NT2/D1 (cell line): ENCODE results near the gene LRRC49.
A peak's percentile ranks its signal among the peaks of the same experiment; 100 is the strongest.
"Not testable (repeated sequence)": the region's sequence is repeated elsewhere in the genome, so short reads cannot be mapped to it uniquely, and the experiment has no call there.

Source experiments
- DNase-seq: peaks from one replicate; pipeline ENCODE4 v3.0.0-alpha.2; 2011; ENCODE audit warnings: low read depth, low spot score
- H3K27me3 ChIP-seq: 2 replicates; pipeline ENCODE4 v1.6.0; 2011; ENCODE audit warnings: mild to moderate bottlenecking; ENCODE audit not compliant: insufficient read length, insufficient read depth
- H3K36me3 ChIP-seq: 2 replicates; pipeline ENCODE4 v1.6.1; 2011; ENCODE audit warnings: mild to moderate bottlenecking, low read length, mixed read lengths; ENCODE audit not compliant: insufficient read depth, insufficient read length
- H3K4me1 ChIP-seq: 2 replicates; pipeline ENCODE4 v1.5.1; 2011; ENCODE audit not compliant: insufficient read depth, insufficient read length
- H3K4me3 ChIP-seq: 2 replicates; pipeline ENCODE4 v1.5.1; 2011; ENCODE audit warnings: low read depth; ENCODE audit not compliant: insufficient read length
- H3K9ac ChIP-seq: 2 replicates; pipeline ENCODE4 v1.6.0; 2011; ENCODE audit warnings: low read depth; ENCODE audit not compliant: insufficient read length
- H3K9me3 ChIP-seq: 2 replicates; pipeline ENCODE4 v1.5.1; 2011; ENCODE audit warnings: mild to moderate bottlenecking, low read length; ENCODE audit not compliant: insufficient read depth
- SUZ12 ChIP-seq: IDR thresholded peaks from 2 replicates; pipeline ENCODE4 v1.6.1; 2011; ENCODE audit not compliant: insufficient read length, insufficient read depth; ENCODE audit errors: extremely low read depth
- YY1 ChIP-seq: IDR thresholded peaks from 2 replicates; pipeline ENCODE4 v1.6.1; 2011; ENCODE audit not compliant: insufficient read length, insufficient read depth
- ZNF274 ChIP-seq: IDR thresholded peaks from 2 replicates; pipeline ENCODE4 v1.6.1; 2011; ENCODE audit warnings: mild to moderate bottlenecking, low read depth, low read length

Gene LRRC49

DNA sequence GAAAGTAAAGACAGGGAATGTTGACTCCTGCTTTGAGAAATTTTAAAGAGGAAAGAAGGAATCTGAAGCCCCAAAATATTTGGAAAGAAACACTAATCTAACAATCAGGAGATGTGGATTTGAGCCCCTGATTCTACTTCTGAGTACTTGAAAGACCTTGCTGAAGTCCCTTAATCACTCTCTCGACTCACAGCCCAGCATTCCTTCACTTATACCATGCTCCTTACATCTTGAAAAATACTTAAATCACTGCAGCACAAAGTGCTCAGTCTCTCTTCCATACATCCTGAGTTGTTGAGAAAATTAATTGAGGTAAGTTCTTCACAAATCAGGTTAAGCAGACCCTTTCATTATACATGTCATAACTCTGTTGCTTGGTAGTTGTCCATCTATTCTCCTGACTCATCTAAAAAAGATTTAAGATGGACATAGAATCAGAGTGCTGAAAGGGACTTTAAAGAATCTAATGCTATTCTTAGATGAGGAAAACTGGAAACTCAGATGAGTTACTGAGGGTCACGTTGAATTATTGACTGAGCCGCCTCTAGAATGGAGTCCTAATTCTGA lies 149.8 kb downstream of the LRRC49 start:
- no peaks in the 10 kb centered on the region for H3K9me3 ChIP-seq
- H3K27me3 ChIP-seq: no peaks in the 10 kb centered on the region
- TF ChIP-seq YY1: no peak
- TF ChIP-seq SUZ12: no peak
- TF ChIP-seq ZNF274: no peak
- H3K4me3 ChIP-seq: no peak overlapping the region
- no peaks in the 10 kb centered on the region for H3K4me1 ChIP-seq
- no peak for DNase-seq
- no peak overlapping the region for H3K9ac ChIP-seq
- no peaks in the 10 kb centered on the region for H3K36me3 ChIP-seq

DNA sequence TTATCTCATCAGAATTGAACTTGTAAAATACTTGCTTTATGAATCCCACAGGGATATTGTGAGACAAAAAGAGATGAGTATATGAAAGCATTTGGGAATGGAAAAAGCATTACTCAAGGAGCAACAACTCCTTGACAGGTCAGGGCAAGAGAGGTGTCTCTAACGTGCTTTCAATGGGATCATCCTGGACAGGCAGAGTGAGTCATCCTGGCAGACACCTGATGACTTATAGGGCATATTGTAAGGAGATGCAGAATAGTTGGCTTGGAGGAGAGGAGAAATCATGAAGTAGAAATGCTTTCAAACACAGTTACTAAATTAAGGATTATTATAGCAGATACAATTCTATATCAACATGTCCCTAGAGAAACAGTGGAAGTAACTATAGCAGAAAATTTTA lies 150.7 kb downstream of the LRRC49 start:
- Histone ChIP-seq H3K4me1 (no peaks in the 10 kb centered on the region), H3K9me3 (no peaks in the 10 kb centered on the region), H3K4me3 (no peak overlapping the region), H3K9ac (no peak overlapping the region), H3K27me3 (no peaks in the 10 kb centered on the region), H3K36me3 (no peaks in the 10 kb centered on the region)
- DNase-seq: no peak
- no peak for TF ChIP-seq YY1
- no peak for TF ChIP-seq ZNF274
- no peak for TF ChIP-seq SUZ12

DNA sequence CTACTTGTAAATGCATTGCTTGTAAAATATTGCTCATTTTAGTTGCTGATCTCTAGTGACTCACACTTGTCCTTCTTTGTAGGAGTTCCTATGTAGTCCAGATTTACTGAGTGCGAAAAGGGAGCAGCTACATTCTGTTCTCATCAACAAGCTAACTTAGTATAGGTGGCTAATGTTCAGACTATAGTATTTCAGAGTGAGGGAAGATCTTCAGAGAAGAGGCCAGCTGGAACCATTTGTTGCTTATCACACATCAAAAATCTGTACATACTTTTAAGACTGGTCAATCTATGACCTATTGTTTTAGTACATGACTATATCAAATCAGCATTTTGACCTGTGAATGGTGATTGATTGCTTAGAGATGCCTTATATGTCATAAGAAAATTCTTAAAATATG lies 151.4 kb downstream of the LRRC49 start:
- H3K9me3 ChIP-seq: no peaks in the 10 kb centered on the region
- no peaks in the 10 kb centered on the region for H3K27me3 ChIP-seq
- H3K9ac ChIP-seq: no peak overlapping the region
- no peak for DNase-seq
- no peaks in the 10 kb centered on the region for H3K4me1 ChIP-seq
- no peaks in the 10 kb centered on the region for H3K36me3 ChIP-seq
- TF ChIP-seq SUZ12 (no peak), ZNF274 (no peak), YY1 (no peak)
- H3K4me3 ChIP-seq: no peak overlapping the region

DNA sequence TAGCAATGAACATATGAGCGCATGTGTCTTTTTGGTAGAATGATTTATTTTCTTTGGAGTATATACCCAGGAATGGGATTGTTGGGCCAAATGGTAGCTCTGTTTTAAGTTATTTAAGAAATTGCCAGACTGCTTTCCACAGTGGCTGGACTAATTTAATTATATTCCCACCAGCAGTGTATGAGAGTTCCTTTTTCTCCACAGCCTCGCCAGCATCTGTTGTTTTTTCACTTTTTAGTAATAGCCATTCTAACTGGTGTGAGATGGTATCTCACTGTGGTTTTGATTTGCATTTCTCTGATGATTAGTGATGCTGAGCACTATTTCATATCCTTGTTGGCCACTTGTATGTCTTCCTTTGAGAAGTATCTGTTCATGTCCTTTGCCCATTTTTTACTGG lies 153.5 kb downstream of the LRRC49 start:
- H3K9me3 ChIP-seq, H3K4me1 ChIP-seq, DNase-seq, H3K9ac ChIP-seq, H3K4me3 ChIP-seq, H3K36me3 ChIP-seq, H3K27me3 ChIP-seq: not testable (repeated sequence)

DNA sequence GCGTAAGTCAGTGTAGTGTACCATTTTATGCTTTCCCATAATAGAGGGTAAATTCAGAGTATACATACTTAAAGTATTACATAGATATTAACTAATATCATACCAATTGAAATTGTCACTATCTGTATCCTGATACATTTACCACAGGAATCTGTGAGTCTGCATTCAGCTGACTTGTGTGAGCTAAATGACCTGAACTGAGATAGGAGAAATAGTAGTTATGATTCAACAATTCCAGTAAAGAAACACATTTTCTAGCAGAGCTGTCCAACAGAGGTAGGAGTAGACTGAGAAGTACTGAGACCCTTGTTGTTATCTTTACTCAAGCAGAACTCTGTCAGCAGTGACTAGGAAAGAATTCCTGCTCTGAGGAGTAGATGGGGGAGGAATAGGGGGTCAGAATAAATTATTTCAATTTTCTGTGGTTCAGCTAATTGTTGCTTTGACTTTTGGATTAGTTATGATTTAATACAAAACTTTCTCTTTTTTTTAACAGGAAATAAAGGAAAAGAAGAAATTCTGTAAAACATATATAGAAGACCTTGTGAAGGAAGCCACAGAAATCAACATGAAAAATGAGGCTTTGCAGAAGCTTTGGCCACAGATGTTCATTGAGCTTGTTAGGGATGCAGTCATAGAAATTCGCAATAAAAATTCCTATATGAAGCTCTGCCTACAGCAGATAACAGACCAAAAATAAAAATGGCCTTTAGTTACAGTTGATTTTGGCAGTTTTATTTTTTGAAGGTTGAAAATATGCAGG lies 156.5 kb downstream of the LRRC49 start:
- no peaks in the 10 kb centered on the region for H3K36me3 ChIP-seq
- DNase-seq: no peak
- no peaks in the 10 kb centered on the region for H3K9me3 ChIP-seq
- H3K27me3 ChIP-seq: no peaks in the 10 kb centered on the region
- no peaks in the 10 kb centered on the region for H3K4me1 ChIP-seq
- H3K4me3 ChIP-seq: no peak overlapping the region
- TF ChIP-seq SUZ12 (no peak), ZNF274 (no peak), YY1 (no peak)
- H3K9ac ChIP-seq: no peak overlapping the region

DNA sequence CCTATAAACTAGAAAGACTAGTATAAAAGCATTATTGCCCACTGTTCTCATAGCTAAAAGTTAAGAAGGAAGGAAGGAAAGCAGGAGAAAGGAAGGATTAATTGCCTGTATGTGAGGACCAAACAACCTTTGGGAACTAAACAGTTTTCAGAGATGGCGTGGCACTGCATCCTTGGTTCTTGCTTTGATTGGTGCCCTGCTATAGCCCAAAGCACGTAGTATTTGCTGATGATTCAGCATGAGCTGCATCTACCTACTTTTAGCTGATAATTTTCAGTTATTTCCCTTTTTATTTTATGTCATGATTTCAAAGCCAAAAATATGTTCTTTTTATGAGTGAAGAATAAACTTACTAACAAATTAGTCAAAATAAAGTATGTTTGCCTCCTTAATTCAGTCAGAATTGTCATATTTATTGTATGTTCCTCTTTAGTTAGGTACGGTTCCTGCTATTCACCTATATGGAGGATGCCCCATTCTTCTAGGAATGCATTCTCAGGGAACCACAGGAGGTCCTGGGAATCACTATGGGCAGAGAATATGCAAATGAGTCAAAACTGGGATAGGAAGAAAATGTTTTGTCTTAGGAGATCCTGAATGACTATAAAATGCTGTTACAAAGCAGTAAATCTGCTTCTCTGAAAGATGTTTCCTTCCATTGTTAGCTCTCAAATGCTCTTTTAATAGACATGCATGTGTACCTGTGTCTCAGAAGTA lies 157.2 kb downstream of the LRRC49 start:
- TF ChIP-seq ZNF274: no peak
- no peak for TF ChIP-seq YY1
- TF ChIP-seq SUZ12: no peak
- DNase-seq: peak; percentile 60
- H3K4me3 ChIP-seq: no peak overlapping the region
- H3K9ac ChIP-seq: no peak overlapping the region
- H3K9me3 ChIP-seq: no peaks in the 10 kb centered on the region
- no peaks in the 10 kb centered on the region for H3K27me3 ChIP-seq
- H3K36me3 ChIP-seq: no peaks in the 10 kb centered on the region
- H3K4me1 ChIP-seq: no peaks in the 10 kb centered on the region

DNA sequence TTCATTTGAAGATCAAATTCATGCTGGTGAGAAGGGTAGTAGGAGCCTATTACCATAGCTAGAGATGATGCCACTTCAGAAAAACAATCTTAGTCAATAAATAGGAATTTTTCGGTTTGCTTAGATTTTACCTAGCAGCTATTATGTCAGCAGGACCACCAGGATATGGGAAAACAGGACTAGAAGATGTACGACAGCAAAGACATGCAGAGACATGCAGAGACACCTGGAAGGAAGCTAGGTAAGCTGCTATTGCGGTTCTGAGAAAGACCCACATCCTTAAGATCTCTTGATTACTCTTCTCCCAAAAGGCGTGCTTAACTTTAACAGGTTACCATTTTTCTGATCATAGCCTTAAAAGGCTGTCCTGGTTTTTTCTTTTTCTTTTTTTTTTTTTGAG lies 157.8 kb downstream of the LRRC49 start:
- Histone ChIP-seq H3K9ac (no peak overlapping the region), H3K36me3 (no peaks in the 10 kb centered on the region), H3K27me3 (no peaks in the 10 kb centered on the region), H3K9me3 (no peaks in the 10 kb centered on the region), H3K4me1 (no peaks in the 10 kb centered on the region), H3K4me3 (no peak overlapping the region)
- DNase-seq: no peak
- TF ChIP-seq YY1 (no peak), SUZ12 (no peak), ZNF274 (no peak)
